ENCODE measurements around the gene SPCS3.
"Not testable (repeated sequence)": the region's sequence is repeated elsewhere in the genome, so short reads cannot be mapped to it uniquely, and the experiment has no call there.

SPCS3 gene

DNA sequence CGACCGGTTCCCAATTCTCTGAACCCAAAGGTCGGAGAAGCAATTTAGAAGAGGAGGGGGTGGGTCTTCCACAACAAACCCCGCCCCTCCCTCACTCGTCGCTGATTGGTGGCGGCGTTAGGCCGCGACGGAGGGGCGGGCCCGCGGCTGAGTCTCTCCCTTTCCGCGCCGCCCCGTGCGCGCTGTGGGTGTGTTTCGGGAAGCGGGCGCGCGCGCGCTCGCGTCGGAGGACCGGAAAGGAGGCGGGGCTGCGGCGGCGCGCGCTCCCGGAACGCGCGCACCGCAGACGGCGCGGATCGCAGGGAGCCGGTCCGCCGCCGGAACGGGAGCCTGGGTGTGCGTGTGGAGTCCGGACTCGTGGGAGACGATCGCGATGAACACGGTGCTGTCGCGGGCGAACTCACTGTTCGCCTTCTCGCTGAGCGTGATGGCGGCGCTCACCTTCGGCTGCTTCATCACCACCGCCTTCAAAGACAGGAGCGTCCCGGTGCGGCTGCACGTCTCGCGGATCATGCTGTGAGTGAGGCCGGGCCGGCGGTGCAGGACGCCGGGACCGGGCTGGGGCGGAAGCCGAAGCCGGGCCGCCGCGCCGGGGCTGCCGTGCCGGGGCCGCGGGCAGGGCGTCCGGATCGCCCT lies at the start of gene SPCS3:
SPCS3 (plus strand) TSS at position 263 of the 636 bp plus-strand sequence; CDS start at position 374, 111 bp downstream.
- Histone ChIP-seq H3K4me3 (ENCODE audit: low read length in 2 of 2) (peak within 1 kb of the TSS; percentile 94 to 100), H3K4me1 (ENCODE audit: control insufficient read depth in 2 of 2, insufficient read depth in 2 of 2, low read length in 2 of 2) (peaks cover 11 to 13% of the 10 kb centered on the region in 2 donors), H3K9ac (ENCODE audit: low read depth in 1 of 2, low read length in 2 of 2) (peak within 1 kb of the TSS; percentile 83 to 99), H3K36me3 (ENCODE audit: control insufficient read depth in 2 of 2, insufficient read depth in 2 of 2, low read length in 2 of 2) (no peaks in the 10 kb centered on the region), H3K27me3 (ENCODE audit: control insufficient read depth in 2 of 2, insufficient read depth in 2 of 2, low read length in 2 of 2) (no peaks in the 10 kb centered on the region), H3K27ac (ENCODE audit: low read depth in 2 of 2, low read length in 2 of 2) (peak within 1 kb of the TSS; percentile 99), H3K9me3 (ENCODE audit: control insufficient read depth in 2 of 2, low read length in 2 of 2) (no peaks in the 10 kb centered on the region)

DNA sequence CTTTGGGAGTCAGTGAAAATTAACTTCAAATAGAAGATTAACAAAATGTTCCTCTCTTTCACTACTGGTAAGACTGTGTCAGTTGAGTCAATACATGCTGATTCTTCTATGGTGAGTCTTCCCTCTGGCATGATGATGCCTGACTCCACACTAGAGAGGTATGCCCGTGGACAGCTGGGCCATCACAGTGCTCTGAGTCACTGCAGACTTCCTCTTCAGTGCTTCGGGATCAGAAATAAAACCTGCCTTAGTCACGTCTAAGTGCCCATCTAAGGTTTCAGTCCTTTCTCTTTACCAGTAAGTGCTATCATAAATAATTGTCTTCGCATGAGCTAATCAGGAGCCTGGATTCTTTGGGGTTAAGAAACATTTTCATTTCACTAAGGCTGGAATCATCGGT lies 49.1 kb upstream of the SPCS3 start:
- Histone ChIP-seq H3K27me3 (ENCODE audit: control insufficient read depth in 2 of 2, insufficient read depth in 2 of 2, low read length in 2 of 2) (peaks cover 0 to 3% of the 10 kb centered on the region in 2 donors), H3K4me1 (ENCODE audit: control insufficient read depth in 2 of 2, insufficient read depth in 2 of 2, low read length in 2 of 2) (no peaks in the 10 kb centered on the region), H3K9ac (ENCODE audit: low read depth in 1 of 2, low read length in 2 of 2) (no peak overlapping the region), H3K27ac (ENCODE audit: low read depth in 2 of 2, low read length in 2 of 2) (no peak overlapping the region), H3K36me3 (ENCODE audit: control insufficient read depth in 2 of 2, insufficient read depth in 2 of 2, low read length in 2 of 2) (no peaks in the 10 kb centered on the region), H3K4me3 (ENCODE audit: low read length in 2 of 2) (no peak overlapping the region), H3K9me3 (ENCODE audit: control insufficient read depth in 2 of 2, low read length in 2 of 2) (no peaks in the 10 kb centered on the region)

DNA sequence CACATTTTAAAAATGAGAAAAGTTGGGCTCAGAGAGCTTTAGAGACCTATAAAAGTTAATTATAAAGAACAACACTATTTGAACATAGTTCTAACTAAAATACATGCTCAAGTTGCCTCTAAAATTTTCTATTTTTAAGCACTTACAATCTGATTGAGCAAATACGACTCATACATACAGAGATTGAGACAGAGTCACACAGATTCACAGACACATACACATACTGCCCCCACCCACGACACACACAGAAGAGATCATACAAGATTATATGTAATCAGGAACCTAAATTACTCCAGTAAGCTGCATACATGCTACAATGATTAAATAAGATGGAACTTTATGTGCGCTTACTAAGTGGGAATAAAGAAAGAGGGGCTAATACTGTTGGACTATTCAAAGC lies 48.0 kb upstream of the SPCS3 start:
- Histone ChIP-seq H3K9ac (ENCODE audit: low read depth in 1 of 2, low read length in 2 of 2) (no peak overlapping the region), H3K27ac (ENCODE audit: low read depth in 2 of 2, low read length in 2 of 2) (no peak overlapping the region), H3K36me3 (ENCODE audit: control insufficient read depth in 2 of 2, insufficient read depth in 2 of 2, low read length in 2 of 2) (no peaks in the 10 kb centered on the region), H3K4me3 (ENCODE audit: low read length in 2 of 2) (no peak overlapping the region), H3K9me3 (ENCODE audit: control insufficient read depth in 2 of 2, low read length in 2 of 2) (no peaks in the 10 kb centered on the region), H3K27me3 (ENCODE audit: control insufficient read depth in 2 of 2, insufficient read depth in 2 of 2, low read length in 2 of 2) (peaks cover 0 to 3% of the 10 kb centered on the region in 2 donors), H3K4me1 (ENCODE audit: control insufficient read depth in 2 of 2, insufficient read depth in 2 of 2, low read length in 2 of 2) (no peaks in the 10 kb centered on the region)

DNA sequence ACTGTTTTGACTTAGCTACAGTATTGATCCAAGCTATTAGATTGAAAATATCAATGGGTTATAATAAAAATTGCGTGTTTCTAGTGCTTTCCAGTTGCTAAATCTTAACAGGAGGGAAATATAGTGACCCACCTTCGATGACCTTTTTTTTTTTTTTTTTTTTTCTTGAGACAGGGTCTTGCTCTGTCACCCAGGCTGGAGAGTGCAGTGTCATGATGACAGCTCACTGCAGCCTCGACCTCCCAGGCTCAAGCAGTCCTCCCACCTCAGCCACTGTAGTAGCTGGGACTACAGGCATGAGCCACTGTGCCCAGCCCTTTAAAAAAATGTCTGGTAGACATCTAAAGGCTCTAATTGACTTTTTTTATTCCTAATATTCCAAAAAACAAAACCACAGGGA lies 47.0 kb upstream of the SPCS3 start:
- no peaks in the 10 kb centered on the region for H3K9me3 ChIP-seq (ENCODE audit: control insufficient read depth in 2 of 2, low read length in 2 of 2)
- no peaks in the 10 kb centered on the region for H3K36me3 ChIP-seq (ENCODE audit: control insufficient read depth in 2 of 2, insufficient read depth in 2 of 2, low read length in 2 of 2)
- no peak overlapping the region for H3K4me3 ChIP-seq (ENCODE audit: low read length in 2 of 2)
- H3K27ac ChIP-seq (ENCODE audit: low read depth in 2 of 2, low read length in 2 of 2) = no peak overlapping the region
- no peak overlapping the region for H3K9ac ChIP-seq (ENCODE audit: low read depth in 1 of 2, low read length in 2 of 2)
- peaks cover 0 to 3% of the 10 kb centered on the region in 2 donors for H3K27me3 ChIP-seq (ENCODE audit: control insufficient read depth in 2 of 2, insufficient read depth in 2 of 2, low read length in 2 of 2)
- no peaks in the 10 kb centered on the region for H3K4me1 ChIP-seq (ENCODE audit: control insufficient read depth in 2 of 2, insufficient read depth in 2 of 2, low read length in 2 of 2)

DNA sequence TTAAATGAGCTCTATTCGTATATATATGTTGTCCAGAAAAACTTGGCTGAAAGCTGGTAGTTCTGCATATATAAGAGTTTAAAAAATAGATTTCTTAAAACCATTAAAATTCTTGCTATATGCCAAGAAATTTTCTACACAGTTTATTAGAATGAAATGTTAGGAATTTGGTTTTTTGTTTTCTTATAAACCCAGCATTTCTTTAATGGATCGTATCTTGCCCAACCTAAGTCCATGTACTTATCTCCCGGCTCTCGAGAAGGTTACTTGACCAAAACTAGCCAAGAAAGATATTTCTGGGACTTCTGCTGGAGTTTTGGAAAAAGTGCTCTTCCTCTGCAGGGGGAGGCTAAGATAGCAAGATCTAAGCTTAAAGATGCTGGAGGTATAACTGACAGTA lies 46.0 kb upstream of the SPCS3 start:
- H3K4me1 ChIP-seq (ENCODE audit: control insufficient read depth in 2 of 2, insufficient read depth in 2 of 2, low read length in 2 of 2) = no peaks in the 10 kb centered on the region
- H3K27me3 ChIP-seq (ENCODE audit: control insufficient read depth in 2 of 2, insufficient read depth in 2 of 2, low read length in 2 of 2) = peaks cover 0 to 3% of the 10 kb centered on the region in 2 donors
- H3K27ac ChIP-seq (ENCODE audit: low read depth in 2 of 2, low read length in 2 of 2) = no peak overlapping the region
- H3K9ac ChIP-seq (ENCODE audit: low read depth in 1 of 2, low read length in 2 of 2) = no peak overlapping the region
- no peaks in the 10 kb centered on the region for H3K9me3 ChIP-seq (ENCODE audit: control insufficient read depth in 2 of 2, low read length in 2 of 2)
- H3K36me3 ChIP-seq (ENCODE audit: control insufficient read depth in 2 of 2, insufficient read depth in 2 of 2, low read length in 2 of 2) = no peaks in the 10 kb centered on the region
- no peak overlapping the region for H3K4me3 ChIP-seq (ENCODE audit: low read length in 2 of 2)

DNA sequence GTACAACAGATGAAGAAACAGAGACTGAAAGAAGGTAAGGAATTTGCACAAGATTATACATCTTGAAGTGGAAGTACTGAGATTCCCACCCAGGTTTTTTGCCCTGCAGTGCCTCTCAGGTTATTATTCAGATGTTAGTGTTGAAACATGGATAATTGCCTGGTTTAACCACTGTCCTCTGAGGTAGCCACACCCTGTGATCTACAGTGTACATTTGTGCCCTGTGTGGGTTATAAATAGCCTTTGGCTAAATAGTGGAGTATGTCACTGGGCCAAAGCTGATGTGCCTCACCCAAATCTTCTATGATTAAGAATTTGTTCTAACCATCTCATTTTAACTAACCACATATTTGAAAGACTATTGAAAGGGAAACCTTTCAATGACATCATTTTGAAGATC lies 45.3 kb upstream of the SPCS3 start:
- Histone ChIP-seq H3K27ac (ENCODE audit: low read depth in 2 of 2, low read length in 2 of 2) (no peak overlapping the region), H3K4me3 (ENCODE audit: low read length in 2 of 2) (no peak overlapping the region), H3K4me1 (ENCODE audit: control insufficient read depth in 2 of 2, insufficient read depth in 2 of 2, low read length in 2 of 2) (no peaks in the 10 kb centered on the region), H3K27me3 (ENCODE audit: control insufficient read depth in 2 of 2, insufficient read depth in 2 of 2, low read length in 2 of 2) (peaks cover 0 to 3% of the 10 kb centered on the region in 2 donors), H3K9me3 (ENCODE audit: control insufficient read depth in 2 of 2, low read length in 2 of 2) (no peaks in the 10 kb centered on the region), H3K9ac (ENCODE audit: low read depth in 1 of 2, low read length in 2 of 2) (no peak overlapping the region), H3K36me3 (ENCODE audit: control insufficient read depth in 2 of 2, insufficient read depth in 2 of 2, low read length in 2 of 2) (no peaks in the 10 kb centered on the region)

DNA sequence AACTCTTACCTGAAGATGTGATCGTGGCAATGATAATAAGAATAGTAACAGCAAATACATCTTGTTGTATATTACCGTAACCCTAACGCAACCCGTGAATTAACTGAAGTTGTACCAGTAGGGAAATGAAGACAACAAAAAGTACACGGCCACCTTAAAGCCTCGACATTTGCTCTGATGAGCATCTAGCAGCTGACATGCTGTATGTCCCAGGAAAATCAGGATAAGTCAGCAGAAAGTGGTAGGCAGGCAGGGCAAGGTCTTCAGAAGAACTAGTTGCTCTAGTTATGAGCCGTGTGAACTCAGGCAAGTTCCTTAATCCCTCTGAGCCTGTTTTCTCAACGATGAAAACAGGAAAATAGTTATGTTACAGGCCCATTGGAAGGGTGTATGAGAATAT lies 43.1 kb upstream of the SPCS3 start:
- Histone ChIP-seq H3K9ac (ENCODE audit: low read depth in 1 of 2, low read length in 2 of 2) (no peak overlapping the region), H3K36me3 (ENCODE audit: control insufficient read depth in 2 of 2, insufficient read depth in 2 of 2, low read length in 2 of 2) (no peaks in the 10 kb centered on the region), H3K9me3 (ENCODE audit: control insufficient read depth in 2 of 2, low read length in 2 of 2) (no peaks in the 10 kb centered on the region), H3K27ac (ENCODE audit: low read depth in 2 of 2, low read length in 2 of 2) (no peak overlapping the region), H3K27me3 (ENCODE audit: control insufficient read depth in 2 of 2, insufficient read depth in 2 of 2, low read length in 2 of 2) (peaks cover 0 to 3% of the 10 kb centered on the region in 2 donors), H3K4me3 (ENCODE audit: low read length in 2 of 2) (no peak overlapping the region), H3K4me1 (ENCODE audit: control insufficient read depth in 2 of 2, insufficient read depth in 2 of 2, low read length in 2 of 2) (no peaks in the 10 kb centered on the region)

DNA sequence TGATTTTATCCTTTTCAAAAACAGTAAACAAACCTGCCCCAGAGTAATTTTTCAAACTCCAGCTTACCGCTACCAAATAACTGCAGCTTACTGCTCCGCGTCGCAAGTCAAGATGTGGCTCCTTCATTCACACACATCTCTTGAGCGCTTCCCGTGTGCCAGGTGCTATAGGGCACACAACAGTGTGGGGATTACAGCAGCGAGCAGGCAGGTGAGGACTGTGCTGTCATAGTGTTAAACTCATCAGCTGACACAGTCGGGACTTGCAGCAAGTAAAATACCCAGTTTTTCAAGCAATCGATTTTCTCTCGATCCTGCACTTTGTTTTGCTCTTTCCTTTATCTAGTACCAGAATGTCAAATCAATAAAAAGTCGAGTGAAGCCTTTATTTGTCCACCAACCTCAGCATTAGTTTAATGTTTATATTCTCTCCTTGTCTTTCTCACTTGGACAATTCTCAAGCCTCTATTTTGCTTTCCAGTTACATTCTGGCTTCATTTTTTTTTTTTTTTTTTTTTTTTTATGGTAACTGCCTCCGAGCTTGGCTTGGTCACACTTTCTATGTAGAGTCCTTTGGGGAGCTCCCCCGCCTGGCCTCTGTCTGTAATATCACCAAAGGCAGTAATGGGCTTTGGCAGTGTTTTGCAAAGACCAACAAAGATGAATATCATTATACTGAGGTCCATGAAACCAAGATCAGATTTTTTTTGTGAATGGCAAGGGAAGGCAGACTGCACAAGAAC lies 42.4 kb upstream of the SPCS3 start:
- peaks cover 0 to 3% of the 10 kb centered on the region in 2 donors for H3K27me3 ChIP-seq (ENCODE audit: control insufficient read depth in 2 of 2, insufficient read depth in 2 of 2, low read length in 2 of 2)
- H3K9me3 ChIP-seq (ENCODE audit: control insufficient read depth in 2 of 2, low read length in 2 of 2) = no peaks in the 10 kb centered on the region
- no peak overlapping the region for H3K4me3 ChIP-seq (ENCODE audit: low read length in 2 of 2)
- H3K9ac ChIP-seq (ENCODE audit: low read depth in 1 of 2, low read length in 2 of 2) = no peak overlapping the region
- H3K36me3 ChIP-seq (ENCODE audit: control insufficient read depth in 2 of 2, insufficient read depth in 2 of 2, low read length in 2 of 2) = no peaks in the 10 kb centered on the region
- H3K4me1 ChIP-seq (ENCODE audit: control insufficient read depth in 2 of 2, insufficient read depth in 2 of 2, low read length in 2 of 2) = no peaks in the 10 kb centered on the region
- H3K27ac ChIP-seq (ENCODE audit: low read depth in 2 of 2, low read length in 2 of 2) = no peak overlapping the region

DNA sequence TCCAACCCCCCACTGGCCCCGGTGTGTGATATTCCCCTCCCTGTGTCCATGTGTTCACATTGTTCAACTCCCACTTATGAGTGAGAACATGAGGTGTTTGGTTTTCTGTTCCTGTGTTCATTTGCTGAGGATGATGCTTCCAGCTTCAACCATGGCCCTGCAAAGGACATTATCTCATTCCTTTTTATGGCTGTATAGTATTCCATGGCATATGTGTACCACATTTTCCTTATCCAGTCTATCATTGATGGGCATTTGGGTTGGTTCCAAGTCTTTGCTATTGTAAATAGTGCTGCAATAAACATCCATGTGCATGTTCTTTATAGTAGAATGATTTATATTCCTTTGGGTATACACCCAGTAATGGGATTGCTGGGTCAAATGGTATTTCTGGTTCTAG lies 40.2 kb upstream of the SPCS3 start:
- not testable (repeated sequence) for H3K36me3 ChIP-seq (ENCODE audit: control insufficient read depth in 2 of 2, insufficient read depth in 2 of 2, low read length in 2 of 2); H3K4me3 ChIP-seq (ENCODE audit: low read length in 2 of 2); H3K9ac ChIP-seq (ENCODE audit: low read depth in 1 of 2, low read length in 2 of 2); H3K9me3 ChIP-seq (ENCODE audit: control insufficient read depth in 2 of 2, low read length in 2 of 2); H3K27ac ChIP-seq (ENCODE audit: low read depth in 2 of 2, low read length in 2 of 2); H3K4me1 ChIP-seq (ENCODE audit: control insufficient read depth in 2 of 2, insufficient read depth in 2 of 2, low read length in 2 of 2); H3K27me3 ChIP-seq (ENCODE audit: control insufficient read depth in 2 of 2, insufficient read depth in 2 of 2, low read length in 2 of 2)

DNA sequence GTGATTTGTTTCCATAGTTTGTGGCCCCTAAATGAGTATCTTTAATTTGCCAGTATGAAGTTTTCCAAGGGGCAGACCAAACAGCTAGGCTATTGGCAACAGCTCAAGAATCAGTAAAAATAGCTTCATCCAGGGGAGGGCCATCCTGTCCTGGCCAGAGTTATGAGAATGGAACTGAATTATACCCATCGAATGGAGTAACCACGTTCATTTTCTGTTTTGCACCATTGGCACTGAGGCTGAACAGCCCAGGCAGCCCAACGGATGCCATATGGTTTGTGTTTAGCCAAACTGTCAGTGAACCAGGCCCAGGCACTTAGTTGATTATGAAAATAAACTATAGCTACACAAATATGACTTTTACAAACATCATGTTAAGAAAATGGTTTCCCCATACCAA lies 33.0 kb upstream of the SPCS3 start:
- no peak overlapping the region for H3K4me3 ChIP-seq (ENCODE audit: low read length in 2 of 2)
- H3K9me3 ChIP-seq (ENCODE audit: control insufficient read depth in 2 of 2, low read length in 2 of 2) = no peaks in the 10 kb centered on the region
- no peaks in the 10 kb centered on the region for H3K4me1 ChIP-seq (ENCODE audit: control insufficient read depth in 2 of 2, insufficient read depth in 2 of 2, low read length in 2 of 2)
- no peak overlapping the region for H3K9ac ChIP-seq (ENCODE audit: low read depth in 1 of 2, low read length in 2 of 2)
- no peaks in the 10 kb centered on the region for H3K36me3 ChIP-seq (ENCODE audit: control insufficient read depth in 2 of 2, insufficient read depth in 2 of 2, low read length in 2 of 2)
- no peak overlapping the region for H3K27ac ChIP-seq (ENCODE audit: low read depth in 2 of 2, low read length in 2 of 2)
- H3K27me3 ChIP-seq (ENCODE audit: control insufficient read depth in 2 of 2, insufficient read depth in 2 of 2, low read length in 2 of 2) = peaks cover 0 to 2% of the 10 kb centered on the region in 2 donors
